BJ (cell line): ENCODE measurements around the gene SYNGAP1. TPM values are rescaled to one million over a fixed set of nuclear protein-coding genes. Genes with fewer than 3 reads are reported as not detected.

ENCODE experiments used
- CTCF ChIA-PET: fragments of 350-600 bp; formaldehyde crosslinking; extraction: SDS; loops from one replicate; lab custom pipeline; 2021; ENCODE audit warnings: antibody characterized with exemption, inconsistent platforms; lab: Yijun Ruan, JAX
- POLR2A ChIA-PET: fragments of 300-600 bp; sonication (Branson Sonifier 250); formaldehyde crosslinking; extraction: SDS; loops from one replicate; lab custom pipeline; 2021; ENCODE audit warnings: antibody characterized with exemption; lab: Charles Lee
- DNase-seq: peaks from one replicate; pipeline ENCODE4 v3.0.0-alpha.2; 2011; ENCODE audit warnings: low read depth
- H3K27me3 ChIP-seq: 2 replicates; pipeline ENCODE4 v1.6.0; 2011; ENCODE audit warnings: low read length; ENCODE audit not compliant: control insufficient read depth, insufficient read depth
- H3K36me3 ChIP-seq: 2 replicates; pipeline ENCODE4 v1.5.1; 2011; ENCODE audit warnings: low read length; ENCODE audit not compliant: control insufficient read depth, insufficient read depth
- H3K4me3 ChIP-seq: 2 replicates; pipeline ENCODE4 v1.5.1; 2011; ENCODE audit warnings: low read depth, mild to moderate bottlenecking, control low read depth, low read length
- CTCF ChIP-seq: IDR thresholded peaks from 2 replicates; pipeline ENCODE4 v1.5.1; 2011; ENCODE audit warnings: low read depth, mild to moderate bottlenecking, control low read depth, inconsistent platforms, low read length, moderate library complexity; ENCODE audit not compliant: insufficient read depth
- polyA plus RNA-seq: library from polyadenylated mRNA; depleted of rRNA; stranded (reverse); fragments of >200 nt; gene quantifications from 2 replicates; pipeline ENCODE4 v1.2.3, GENCODE V29; 2011

SYNGAP1 gene
- polyA plus RNA-seq, 1 experiment: 5.7 TPM

DNA sequence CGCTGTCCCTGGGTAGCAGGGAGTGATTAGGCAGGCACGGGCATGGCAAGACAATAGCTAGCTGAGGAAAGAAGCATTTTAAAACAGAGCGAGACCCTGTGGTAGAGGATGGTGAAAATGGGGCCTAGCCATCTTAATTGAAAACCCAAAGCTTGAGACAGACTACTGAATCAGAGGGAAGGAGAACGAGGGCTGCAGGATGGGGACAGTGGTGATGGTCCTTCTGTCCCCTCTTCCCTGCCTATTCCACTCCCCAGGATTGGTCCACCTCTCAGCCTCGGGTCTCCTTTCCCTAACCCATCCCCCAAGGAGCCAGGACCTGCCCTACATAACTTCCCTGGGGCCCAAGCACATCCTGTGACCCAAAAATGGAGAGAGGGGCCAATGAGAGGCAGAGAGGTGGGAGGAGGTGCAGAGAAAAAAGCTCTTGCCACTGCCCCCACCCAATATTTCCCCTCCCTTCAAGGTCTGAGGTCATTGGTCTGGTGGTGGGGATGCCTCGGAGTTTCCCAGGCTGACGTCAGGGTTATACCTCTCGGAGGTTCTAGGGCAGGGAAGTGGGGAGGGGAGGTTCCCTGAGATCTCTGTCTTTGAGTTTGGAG lies 1.1 kb upstream of the SYNGAP1 start:
- ChIA-PET CTCF (interaction anchor here (1.2 kb wide), 1 partner anchor 12 kb away, joined by 6 read pairs; no protein-coding TSS in a partner anchor), POLR2A (interaction anchor here (0.7 kb wide), 1 partner anchor 35 kb away, joined by 3 read pairs; the partner anchor contains the start of gene ZBTB9)
- peaks cover 18% of the 10 kb centered on the region for H3K36me3 ChIP-seq
- H3K27me3 ChIP-seq: no peaks in the 10 kb centered on the region
- H3K4me3 ChIP-seq: peak overlapping the region; percentile 31
- TF ChIP-seq CTCF: no peak
- no peak for DNase-seq

DNA sequence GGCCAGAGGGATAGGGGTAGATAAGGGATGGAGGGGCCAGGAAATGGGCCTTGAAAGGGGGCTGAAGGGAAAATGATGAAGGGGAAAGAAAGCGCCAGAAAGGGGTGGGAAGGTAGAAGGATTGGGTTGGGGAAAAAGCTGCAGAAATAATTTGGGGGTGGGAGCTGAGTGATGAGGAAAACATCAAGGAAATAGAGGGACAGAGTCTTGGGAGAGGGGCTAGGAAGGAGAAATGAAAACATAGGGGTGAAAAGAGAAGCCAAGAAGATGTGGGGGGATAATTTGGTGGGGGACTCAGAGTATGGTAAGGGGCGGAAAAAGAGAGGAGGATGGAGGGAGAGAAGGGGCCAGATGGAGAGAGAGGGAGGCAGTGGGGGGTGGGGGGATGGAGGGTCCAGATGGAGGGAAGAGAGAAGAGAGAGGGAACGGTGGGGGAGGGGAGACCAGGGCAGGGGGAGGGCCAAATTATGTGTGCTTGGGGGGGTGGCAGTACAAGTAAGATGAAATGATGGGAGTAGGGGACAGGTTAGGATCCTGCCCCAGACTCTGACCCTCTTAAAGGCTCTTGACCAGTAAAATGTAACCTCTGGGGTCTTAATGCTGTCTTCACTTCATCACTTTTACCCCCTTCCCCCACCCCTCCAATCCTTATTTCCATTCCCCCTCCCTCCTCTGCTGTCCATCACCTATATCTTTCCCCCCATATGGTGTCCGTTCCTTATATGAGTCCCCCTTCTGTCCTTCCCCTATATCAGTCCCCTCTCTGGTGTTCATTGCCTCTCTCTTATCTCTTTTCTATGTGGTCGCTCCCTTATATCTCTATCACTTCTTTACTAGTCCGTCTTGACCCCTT lies 852 bp downstream of the SYNGAP1 start:
- Histone ChIP-seq H3K4me3 (peak overlapping the region; percentile 46), H3K36me3 (peaks cover 6% of the 10 kb centered on the region), H3K27me3 (no peaks in the 10 kb centered on the region)
- no peak for DNase-seq
- ChIA-PET POLR2A (no interaction called here), CTCF (interaction anchor here (0.7 kb wide), 1 partner anchor 30 kb away, joined by 3 read pairs; no protein-coding TSS in a partner anchor)
- TF ChIP-seq CTCF: no peak

DNA sequence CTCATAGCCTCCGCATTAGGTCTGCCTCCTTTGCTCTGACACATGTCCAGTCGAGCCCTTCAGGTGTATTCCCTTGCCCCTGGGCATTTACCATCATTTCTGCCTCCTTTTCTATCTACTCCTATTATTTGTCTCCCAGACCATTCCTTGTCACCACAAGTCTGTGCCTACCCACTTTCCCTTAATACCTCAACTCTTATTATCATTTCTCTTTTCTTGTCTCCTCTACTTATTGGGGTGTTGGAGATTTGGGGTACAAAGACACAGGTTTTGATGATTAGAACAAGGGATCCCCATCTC lies 1.4 kb downstream of the SYNGAP1 start:
- CTCF ChIA-PET: no interaction called here
- POLR2A ChIA-PET: no interaction called here
- no peak for DNase-seq
- TF ChIP-seq CTCF: no peak
- no peaks in the 10 kb centered on the region for H3K27me3 ChIP-seq
- no peak overlapping the region for H3K4me3 ChIP-seq
- peaks cover 3% of the 10 kb centered on the region for H3K36me3 ChIP-seq

DNA sequence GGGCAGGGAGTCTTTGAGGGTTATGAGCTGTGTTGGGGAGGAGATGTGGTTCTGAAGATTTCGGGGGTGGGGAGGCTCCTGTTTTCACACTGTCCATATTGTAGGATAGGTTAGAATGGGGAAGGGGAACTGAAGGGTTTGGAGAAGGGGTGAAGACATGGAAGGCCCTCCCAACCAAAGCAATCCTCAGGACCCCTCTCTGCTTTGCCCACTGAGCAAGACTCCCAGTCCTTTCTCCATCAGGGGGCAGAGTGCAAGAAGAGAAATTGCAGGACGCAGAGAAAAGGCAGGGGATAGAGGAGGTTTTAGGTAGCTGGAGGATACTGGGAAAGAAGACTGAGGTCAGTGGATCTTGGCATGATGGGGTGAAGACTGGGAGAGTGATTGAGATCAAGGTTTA lies 3.9 kb downstream of the SYNGAP1 start:
- Histone ChIP-seq H3K27me3 (no peaks in the 10 kb centered on the region), H3K36me3 (peaks cover 3% of the 10 kb centered on the region), H3K4me3 (no peak overlapping the region)
- DNase-seq: no peak
- ChIA-PET POLR2A (no interaction called here), CTCF (interaction anchor here (0.7 to 1.0 kb wide), 2 partner anchors 103 to 146 kb away, joined by 3 read pairs; no protein-coding TSS in a partner anchor)
- TF ChIP-seq CTCF: no peak
